NCI-H446 treated with DMSO at 0.1 percent for 48 hours (cell line): ENCODE measurements around the gene DCAF4.
"Not testable (repeated sequence)": the region's sequence is repeated elsewhere in the genome, so short reads cannot be mapped to it uniquely, and the experiment has no call there.

Experiments used
- DNase-seq: peaks from one replicate; lab custom pipeline; 2025; lab: John Stamatoyannopoulos, UW

Gene DCAF4

DNA sequence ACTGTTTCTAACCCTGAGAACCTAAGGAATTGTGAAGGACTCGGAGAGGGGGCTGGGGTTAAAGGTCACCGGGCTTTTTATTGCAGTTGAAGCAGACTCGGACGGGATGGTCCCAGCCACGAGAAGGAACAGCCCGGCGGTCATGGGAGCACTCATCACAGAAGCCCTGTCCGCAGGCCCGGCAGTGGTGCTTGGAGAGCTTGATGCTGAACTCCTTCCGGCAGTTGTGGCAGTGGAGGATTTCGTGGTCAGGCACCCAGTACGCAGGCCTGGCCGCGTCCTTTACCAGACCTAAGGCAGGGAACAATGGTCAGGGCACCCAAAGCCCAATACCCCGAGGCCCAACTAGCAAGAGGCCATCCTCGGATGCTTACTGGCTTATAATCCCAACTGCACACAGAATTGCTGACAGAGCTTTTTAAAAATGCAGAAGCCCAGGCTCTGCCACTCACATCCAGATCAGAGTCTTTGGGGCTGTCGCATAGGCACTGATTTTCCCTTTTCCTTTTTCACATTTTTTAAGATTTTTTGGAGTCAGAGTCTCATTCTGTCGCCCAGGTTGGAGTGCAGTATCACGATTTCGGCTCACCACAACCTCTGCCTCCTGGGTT, 44.7 kb downstream of the DCAF4 start:
- no peak for DNase-seq

DNA sequence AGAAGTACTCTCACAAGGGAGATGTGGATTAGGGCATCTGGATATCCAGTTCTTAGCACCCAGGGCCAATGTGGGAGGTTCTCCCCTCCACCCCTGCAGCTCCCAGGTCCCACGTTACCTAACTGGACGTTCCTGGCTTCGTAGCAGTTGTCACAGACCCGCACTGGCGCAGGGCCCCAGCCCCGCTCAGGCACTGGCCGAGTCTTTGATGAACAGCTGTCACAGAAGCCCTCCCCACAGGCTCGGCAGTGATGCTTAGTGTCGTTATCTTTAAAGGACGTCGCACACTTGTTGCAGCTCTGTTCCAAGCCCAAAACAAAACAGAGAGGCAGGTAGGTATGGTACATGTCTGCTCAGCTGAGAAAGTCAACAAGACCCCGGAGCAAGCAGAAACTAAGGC, 48.4 kb downstream of the DCAF4 start:
- DNase-seq, result no peak

DNA sequence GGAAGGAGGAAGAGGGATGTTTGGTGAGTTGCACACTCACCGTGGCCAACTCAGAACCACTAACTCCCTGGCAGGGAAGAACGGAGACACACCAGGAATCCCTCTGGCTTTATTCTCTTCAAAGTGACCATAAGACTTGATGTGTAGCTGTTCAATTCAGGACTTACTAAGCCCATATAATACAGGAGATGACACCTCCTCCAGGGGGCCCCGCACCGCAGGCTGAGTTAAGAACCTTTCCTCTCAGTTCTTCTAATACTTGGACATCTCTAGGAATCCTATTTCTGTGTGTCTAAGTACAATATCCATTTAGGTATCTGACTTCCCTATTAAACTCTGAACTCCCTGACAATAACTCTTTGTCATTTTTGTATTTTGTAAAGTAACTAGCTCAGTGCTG, 49.5 kb downstream of the DCAF4 start:
- DNase-seq, result no peak

DNA sequence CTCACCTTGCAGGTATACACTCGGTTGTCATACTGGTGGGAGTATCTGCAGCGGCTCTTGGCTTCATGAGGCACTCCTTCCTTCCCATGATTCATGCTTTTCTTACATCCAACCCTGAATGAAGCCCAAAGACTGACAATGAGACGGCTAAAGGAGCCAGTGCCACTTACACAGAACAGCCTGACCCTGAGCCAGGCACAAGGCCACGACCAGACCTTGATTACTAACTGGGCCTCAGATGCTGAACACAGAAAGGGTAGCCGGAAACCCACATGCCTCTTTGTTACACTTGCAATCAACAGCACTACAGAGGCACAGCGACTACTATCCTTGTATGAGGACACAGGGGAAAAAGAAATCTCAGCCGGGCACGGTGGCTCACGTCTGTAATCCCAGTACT, 52.6 kb downstream of the DCAF4 start:
- DNase-seq, result no peak

DNA sequence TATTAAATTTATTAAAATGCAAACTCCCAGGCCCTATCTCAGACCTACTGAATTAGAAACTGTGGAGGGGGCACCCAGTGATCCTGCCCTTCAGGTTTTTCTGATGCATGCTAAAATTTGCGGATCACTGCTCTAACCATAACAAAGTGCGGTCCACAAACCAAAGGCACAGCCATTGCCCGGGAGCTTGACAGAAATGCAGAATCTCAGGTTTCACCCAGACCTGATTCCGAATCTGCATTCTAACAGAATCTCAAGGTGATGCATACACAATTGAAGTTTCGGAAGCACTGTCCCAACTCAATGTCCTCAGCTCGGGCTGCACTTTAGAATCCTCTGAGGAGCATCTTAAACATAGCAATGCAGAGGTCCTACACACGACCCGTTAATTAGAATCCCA, 54.6 kb downstream of the DCAF4 start:
- no peak for DNase-seq

DNA sequence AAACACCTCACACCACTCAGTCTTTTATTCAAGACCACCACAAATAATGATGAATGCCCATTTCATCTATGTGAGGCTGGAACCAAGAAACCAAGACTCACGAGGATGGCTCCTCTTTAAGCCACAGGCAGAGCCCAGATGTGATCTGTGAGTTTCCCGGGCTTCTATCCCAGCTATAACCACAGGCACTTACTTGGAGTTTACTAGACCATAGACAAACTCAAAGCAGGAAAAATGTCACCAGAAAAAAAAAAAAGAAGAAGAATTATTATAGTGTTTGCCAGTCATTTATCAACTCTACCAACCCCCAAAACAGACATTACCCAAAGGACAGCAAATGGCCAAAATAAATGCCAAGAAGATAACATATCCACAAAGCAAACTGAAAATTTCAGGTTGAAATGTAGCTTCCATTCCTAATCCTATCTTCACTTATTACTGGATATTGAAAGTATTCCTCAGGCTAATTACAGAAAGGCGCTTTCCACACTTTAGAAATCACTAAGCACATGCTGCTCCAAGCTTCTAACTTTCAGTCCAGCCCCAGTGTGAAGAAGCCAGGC, 56.0 kb downstream of the DCAF4 start:
- DNase-seq, result no peak

DNA sequence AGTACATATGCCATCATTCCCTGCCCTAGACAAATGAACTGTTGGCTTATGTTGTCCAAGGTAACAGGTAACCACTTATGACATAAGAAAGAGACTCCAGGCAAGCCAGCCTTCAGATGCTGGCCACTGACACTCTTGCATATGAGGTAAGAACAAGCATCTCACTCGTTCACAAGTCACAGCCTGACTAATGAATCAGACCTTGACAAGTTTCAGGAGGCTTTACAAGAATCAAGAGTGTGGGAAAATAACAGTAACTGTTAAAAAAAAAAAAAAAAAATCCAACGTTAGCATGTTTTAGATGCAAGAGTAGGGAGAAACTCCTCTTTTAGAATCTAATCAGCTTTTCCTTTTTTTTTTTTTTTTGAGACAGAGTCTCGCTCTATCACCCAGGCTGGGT, 60.0 kb downstream of the DCAF4 start:
- DNase-seq, result no peak

DNA sequence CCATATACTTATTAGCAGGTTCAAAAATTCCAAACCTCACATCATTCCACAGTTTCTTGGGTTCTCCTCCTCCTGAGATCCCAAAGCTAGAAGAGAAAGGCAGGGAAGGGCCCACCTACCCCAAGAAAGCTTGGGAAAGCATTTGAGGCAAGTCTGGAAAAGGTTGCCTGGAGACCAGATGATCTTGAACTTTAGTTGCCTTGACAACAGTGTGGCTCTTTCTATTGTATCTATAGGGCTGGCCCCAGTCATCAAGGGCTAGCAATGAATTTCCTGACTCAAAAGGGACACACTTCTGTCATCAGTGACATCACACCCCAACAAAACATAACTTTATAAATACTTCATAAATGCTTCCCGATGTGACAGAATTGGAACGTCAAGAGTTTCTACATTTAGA, 60.6 kb downstream of the DCAF4 start:
- no peak for DNase-seq

DNA sequence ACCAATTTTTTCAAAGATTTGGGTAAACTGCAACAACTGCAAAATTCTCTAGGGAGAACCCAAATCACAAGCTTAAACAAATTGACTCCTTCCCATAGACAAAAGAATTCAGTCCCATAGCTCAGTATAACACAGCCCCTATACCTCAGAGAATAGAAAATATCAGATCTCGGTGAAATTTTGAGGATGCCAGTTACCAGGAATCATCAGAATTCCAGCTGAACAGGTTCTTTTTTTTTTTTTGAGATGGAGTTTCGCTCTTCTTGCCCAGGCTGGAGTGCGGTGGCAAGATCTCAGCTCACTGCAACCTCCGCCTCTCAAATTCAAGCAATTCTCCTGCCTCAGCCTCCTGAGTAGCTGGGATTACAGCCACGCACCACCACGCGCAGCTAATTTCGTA, 63.9 kb downstream of the DCAF4 start:
- no peak for DNase-seq

DNA sequence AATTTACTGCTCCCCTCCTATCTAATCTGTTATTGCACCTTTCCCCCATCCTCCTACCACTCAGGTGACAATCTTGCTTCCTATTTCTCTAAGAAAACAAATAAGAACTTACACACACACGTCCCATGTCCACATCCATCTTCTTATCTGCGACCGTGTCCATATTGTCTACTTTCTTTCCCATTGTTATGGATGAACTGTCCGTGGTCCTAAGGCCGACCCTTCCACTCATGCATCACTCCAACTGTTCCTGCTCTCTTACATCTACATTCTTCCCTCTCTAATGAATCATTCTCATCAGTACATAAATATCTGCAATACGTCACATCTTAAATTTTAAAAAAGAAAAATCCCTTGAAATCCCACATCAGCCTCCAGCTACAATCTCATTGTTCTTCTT, 70.7 kb downstream of the DCAF4 start:
- no peak for DNase-seq

DNA sequence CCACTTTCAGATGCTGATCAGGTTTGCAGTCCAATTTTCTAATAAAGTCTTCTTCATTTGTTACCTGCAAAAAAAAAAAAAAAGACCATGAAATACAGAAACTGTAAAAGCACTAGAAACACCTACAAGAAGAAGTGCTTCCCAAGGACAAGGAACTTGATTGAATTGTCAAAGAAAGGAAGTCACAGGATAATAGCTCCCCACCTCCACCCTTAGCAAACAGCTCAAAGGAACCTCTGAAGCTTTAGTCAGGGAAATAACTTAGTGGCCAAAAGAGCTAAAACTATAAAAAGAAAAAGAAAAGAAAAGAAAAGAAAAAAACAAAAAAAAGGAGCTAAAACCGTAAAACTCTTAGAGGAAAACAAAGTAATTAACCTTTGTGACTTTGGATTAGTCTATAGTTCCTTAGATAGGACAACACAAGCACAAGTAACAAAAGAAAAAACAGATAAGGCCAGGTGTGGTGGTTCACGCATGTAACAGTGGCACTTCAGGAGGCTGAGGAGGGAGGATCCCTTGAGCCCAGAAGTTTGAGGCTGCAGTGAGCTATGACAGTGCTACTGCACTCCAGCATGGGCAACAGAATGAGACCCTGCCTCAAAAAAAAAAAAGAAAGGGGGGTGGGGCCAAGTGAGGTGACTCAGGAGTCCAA, 72.1 kb downstream of the DCAF4 start:
- no peak for DNase-seq

DNA sequence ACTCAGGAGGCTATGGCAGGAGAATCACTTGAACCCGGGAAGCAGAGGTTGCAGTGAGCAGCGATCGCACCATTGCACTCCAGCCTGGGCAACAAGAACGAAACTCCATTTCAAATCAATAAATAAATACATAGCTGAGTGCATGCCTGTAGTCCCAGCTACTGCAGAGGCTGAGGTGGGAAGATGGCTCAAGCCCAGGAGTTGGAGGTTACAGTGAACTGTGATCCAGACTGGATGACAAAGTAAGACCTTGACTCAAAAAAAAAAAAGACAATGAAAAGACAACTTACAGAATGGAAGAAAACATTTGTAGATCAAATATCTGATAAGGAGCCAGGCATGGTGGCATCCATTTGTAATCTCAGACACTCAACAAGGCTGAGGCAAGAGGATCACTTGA, 73.1 kb downstream of the DCAF4 start:
- no peak for DNase-seq

DNA sequence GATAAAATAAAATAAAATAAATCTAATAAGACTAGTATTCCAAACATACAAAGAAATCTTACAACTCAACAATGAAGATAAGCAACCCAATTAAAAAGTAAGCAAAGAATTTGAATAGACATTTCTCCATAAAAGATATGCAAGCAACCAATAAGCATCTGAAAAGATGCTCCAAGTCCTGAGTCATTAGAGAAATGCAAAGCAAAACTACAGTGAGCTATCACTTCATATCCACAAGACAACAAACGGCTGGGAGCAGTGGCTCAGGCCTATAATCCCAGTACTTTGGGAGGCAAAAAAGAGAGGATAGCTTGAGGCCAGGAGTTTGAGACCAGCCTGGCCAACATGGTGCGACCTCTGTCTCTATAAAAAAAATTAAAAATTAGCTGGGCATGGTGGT, 73.8 kb downstream of the DCAF4 start:
- no peak for DNase-seq

DNA sequence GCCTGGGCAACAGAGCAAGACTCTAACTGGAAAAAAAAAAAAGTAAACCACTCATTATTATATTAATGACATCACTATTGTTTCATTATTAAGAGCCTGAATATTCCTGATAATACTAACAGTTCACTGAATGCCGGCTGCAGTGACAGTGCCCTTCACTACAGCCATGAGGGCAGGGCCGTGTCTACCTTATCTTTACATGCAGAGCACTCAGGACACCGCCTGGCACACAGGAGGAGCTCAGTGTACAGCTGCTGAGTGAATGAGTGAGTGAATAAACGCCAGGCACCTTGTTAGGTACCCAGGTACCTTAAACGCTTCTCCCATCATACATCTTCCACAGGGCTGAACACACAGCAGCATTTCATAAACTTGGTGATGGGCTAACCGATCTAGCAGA, 77.4 kb downstream of the DCAF4 start:
- no peak for DNase-seq

DNA sequence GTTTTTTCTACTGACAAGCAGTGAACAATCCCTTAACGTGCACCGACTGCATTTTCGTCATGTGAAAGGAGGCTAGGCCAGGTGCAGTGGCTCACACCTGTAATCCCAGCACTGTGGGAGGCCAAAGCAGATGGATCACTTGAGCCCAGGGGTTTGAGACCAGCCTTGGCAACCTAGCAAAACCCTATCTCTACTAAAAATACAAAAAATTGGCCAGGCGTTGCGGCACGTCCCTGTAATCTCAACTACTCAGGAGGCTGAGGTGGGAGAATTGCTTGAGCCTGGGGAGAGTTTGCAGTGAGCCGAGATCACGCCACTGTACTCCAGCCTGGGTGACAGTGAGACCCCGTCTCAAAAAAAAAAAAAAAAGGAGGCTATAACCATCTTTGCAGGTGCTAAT, 78.4 kb downstream of the DCAF4 start:
- DNase-seq, result not testable (repeated sequence)

DNA sequence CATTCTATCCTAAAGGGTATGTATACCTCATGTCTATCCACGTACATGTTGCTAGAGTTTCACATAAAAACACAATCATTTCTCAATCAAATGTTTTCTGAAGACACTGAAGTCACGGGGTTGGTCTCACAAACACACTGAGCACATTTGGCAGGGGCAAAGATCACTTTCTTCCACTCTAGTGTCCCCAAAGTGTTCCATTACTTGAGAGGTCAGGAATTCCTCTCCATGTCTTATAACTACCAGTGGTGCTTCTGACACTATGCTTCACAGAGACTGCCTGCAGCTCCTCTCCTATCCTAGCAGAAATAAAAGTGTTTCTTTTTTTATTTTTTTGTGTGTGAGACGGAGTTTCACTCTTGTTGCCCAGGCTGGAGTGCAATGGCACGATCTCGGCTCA, 81.6 kb downstream of the DCAF4 start:
- DNase-seq, result no peak

DNA sequence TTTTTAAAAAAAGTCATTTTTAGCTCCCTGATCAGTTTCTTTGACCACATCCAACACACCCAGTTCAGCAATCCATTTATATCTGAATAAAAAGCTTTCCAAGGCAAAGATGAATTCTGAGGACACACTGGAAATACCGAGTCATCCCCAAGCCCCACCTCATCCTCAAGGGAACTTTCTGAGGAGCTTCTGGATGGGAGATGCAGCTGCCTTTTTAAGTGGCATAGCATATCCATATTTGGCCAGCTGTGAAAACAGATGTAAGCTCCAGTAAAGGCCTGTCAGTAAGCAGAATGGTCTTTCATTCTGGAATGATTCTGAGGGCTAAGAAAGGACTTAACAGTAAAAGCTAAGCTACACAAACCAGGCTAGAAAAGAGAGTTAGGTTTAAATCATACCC, 82.2 kb downstream of the DCAF4 start:
- no peak for DNase-seq
